Fibroblast of villous mesenchyme (primary cell): Measurements from ENCODE around the gene MIP. TPM values are rescaled to one million over a fixed set of nuclear protein-coding genes. Genes with fewer than 3 reads are reported as not detected.
"Not testable (repeated sequence)": the region's sequence is repeated elsewhere in the genome, so short reads cannot be mapped to it uniquely, and the experiment has no call there.

ENCODE experiments used
- DNase-seq: peaks from one replicate; pipeline ENCODE4 v3.0.0-alpha.2; 2010; ENCODE audit warnings: low read depth
- H3K4me3 ChIP-seq: 2 replicates; pipeline ENCODE4 v1.5.1; 2011; ENCODE audit warnings: low read depth, mild to moderate bottlenecking, low read length
- total RNA-seq: library from RNA; depleted of rRNA; stranded (reverse); fragments of >200 nt; gene quantifications from 2 replicates; pipeline ENCODE4 v1.2.3, GENCODE V29; 2012
- TF ChIP-seq, protein P1 (sequence below): IDR thresholded peaks from 2 replicates; pipeline ENCODE4 v1.5.1; 2012; ENCODE audit warnings: low read depth, mild to moderate bottlenecking, low read length; ENCODE audit not compliant: insufficient read depth

Gene MIP
- not detected in 2 replicates for total RNA-seq

DNA sequence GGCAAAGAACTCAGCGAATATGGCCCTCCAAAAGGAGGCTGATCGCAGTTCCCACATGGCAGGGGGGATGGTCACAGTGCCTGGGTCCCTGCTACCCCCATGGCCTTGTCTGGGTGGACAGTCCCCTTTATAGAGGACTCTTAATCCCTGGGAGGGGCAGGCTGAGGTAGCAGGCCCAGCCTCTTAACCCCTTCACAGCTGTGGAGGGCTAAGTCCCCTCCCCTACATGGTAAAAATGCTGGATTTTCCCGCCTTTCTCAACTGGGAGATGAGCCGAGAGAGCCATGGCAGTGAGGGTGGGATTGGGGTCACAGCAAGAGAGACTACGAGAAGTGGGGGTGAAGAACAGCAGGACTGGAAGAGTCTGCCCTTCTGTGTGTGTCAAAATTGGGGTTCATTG lies at the start of gene MIP:
MIP (minus strand) TSS at position 101 of the 400 bp plus-strand sequence; CDS start at position 57, 44 bp downstream.
- H3K4me3 ChIP-seq, result no peak within 1 kb of the TSS
- TF ChIP-seq, protein P1, sequence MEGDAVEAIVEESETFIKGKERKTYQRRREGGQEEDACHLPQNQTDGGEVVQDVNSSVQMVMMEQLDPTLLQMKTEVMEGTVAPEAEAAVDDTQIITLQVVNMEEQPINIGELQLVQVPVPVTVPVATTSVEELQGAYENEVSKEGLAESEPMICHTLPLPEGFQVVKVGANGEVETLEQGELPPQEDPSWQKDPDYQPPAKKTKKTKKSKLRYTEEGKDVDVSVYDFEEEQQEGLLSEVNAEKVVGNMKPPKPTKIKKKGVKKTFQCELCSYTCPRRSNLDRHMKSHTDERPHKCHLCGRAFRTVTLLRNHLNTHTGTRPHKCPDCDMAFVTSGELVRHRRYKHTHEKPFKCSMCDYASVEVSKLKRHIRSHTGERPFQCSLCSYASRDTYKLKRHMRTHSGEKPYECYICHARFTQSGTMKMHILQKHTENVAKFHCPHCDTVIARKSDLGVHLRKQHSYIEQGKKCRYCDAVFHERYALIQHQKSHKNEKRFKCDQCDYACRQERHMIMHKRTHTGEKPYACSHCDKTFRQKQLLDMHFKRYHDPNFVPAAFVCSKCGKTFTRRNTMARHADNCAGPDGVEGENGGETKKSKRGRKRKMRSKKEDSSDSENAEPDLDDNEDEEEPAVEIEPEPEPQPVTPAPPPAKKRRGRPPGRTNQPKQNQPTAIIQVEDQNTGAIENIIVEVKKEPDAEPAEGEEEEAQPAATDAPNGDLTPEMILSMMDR, result no peak
- no peak for DNase-seq

DNA sequence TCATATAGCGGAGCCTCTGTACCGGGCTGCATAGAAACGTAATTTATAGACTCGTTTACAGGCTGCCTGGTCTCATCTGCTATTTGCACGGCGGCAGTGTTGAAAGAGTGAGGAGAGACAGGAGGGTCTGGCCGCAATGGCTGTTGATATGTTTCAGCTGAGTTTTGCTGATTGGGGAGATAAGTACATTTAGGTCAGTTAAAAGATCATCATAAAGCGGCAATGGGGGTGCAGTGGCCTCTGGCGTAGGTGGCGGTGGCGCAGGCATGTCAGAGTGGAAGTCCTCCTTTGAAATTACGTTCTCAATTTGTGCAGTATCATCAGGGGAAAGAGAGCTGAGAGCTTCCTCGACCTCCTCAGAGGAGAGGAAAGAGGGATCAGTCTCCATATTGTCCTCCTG lies 45.4 kb upstream of the MIP start:
- DNase-seq, H3K4me3 ChIP-seq: not testable (repeated sequence)

DNA sequence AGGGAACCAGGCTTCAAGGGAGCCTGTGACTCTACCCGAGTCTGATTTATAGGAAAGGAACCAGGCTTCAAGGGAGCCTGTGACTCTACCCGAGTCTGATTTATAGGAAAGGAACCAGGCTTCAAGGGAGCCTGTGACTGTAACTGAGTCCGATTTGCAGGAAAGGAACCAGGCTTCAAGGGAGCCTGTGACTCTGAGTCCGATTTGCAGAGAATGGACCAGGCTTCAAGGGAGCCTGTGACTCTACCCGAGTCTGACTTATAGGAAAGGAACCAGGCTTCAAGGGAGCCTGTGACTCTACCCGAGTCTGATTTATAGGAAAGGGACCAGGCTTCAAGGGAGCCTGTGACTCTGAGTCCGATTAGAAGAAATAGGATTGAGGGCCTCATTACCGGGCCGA lies 45.0 kb upstream of the MIP start:
- not testable (repeated sequence) for H3K4me3 ChIP-seq, DNase-seq

DNA sequence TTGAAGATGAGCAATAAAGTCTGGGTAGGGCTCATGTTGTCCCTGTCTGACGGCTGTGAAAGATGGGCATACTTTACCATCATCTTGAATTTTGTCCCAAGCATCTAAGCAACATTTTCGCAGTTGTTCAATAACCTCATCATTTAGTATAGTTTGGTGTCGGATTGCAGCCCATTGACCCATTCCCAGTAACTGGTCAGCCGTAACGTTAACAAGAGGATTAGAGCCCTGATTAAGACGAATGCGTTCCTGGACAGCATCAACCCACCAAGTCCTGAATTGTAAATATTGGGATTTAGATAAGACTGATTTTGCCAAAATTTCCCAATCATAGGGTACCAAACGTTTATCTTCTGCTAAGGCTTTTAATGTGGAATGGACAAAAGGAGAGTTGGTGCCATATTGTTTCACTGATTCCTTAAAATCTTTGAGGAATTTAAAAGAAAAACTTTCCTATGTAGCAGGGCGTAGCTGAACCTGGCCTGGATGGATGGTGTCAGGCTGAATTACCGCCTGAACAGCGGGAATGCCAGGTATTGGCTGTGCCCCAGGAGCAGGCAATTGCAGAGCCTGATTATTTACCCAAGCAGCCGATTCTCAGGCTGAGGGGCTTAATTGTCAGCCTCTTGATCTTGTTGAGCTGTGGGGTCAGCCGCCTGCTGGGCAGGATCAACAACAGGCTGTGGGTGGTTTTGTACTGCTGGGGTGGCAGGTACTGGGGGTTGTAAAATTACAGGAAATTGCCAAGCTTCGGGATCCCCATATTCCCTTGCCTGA lies 43.9 kb upstream of the MIP start:
- peak; percentile 83 for DNase-seq
- not testable (repeated sequence) for H3K4me3 ChIP-seq

GRCh38 chr12:56496704-56497103 lies 42.2 kb upstream of the MIP start:
- not testable (repeated sequence) for H3K4me3 ChIP-seq
- TF ChIP-seq, protein P1, result peak; percentile 46
- peak; percentile 41 for DNase-seq

DNA sequence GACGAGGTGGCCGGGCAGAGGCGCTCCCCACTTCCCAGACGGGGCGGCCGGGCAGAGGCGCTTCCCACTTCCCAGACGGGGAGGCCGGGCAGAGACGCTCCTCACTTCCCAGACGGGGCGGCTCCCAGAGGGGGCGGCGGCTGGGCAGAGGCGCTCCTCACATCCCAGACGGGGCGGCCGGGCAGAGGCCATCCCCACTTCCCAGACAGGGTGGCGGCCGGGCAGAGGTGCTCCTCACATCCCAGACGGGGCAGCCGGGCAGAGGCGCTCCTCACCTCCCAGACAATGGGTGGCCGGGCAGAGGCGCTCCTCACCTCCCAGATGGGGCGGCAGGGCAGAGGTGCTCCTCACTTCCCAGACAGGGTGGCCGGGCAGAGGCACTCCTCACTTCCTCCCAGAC lies 40.0 kb upstream of the MIP start:
- DNase-seq, H3K4me3 ChIP-seq: not testable (repeated sequence)

DNA sequence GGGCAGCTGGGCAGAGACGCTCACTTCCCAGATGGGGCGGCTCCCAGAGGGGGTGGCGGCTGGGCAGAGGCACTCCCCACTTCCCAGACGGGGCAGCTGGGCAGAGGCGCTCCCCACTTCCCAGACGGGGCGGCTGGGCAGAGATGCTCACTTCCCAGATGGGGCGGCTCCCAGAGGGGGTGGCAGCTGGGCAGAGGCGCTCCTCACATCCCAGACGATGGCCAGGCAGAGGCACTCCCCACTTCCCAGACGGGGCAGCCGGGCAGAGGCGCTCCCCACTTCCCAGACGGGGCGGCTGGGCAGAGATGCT lies 39.6 kb upstream of the MIP start:
- not testable (repeated sequence) for H3K4me3 ChIP-seq, DNase-seq

DNA sequence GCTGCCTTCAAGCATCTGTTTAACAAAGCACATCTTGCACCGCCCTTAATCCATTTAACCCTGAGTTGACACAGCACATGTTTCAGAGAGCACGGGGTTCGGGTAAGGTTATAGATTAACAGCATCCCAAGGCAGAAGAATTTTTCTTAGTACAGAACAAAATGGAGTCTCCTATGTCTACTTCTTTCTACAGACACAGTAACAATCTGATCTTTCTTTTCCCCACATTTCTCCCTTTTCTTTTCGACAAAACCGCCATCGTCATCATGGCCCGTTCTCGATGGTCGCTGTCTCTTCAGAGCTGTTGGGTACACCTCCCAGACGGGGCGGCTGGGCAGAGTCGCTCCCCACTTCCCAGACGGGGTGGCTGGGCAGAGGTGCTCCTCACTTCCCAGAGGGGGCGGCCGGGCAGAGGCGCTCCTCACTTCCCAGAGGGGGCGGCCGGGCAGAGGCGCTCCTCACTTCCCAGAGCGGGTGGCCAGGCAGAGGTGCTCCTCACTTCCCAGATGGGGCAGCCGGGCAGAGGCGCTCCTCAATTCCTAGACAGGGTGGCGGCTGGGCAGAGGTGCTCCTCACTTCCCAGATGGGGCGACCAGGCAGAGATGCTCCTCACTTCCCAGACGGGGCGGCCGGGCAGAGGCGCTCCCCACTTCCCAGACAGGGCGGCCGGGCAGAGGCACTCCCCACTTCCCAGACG lies 39.1 kb upstream of the MIP start:
- H3K4me3 ChIP-seq, DNase-seq: not testable (repeated sequence)

- H3K4me3 ChIP-seq, result no peak overlapping the region
- TF ChIP-seq, protein P1, result no peak
- no peak for DNase-seq
Measured at GRCh38 chr12:56490360-56490759, 35.9 kb upstream of the MIP start.

- H3K4me3 ChIP-seq, result peak within 1 kb of the TSS; percentile 56
- TF ChIP-seq, protein P1, result no peak
- DNase-seq, result peak; percentile 68
Measured at GRCh38 chr12:56488041-56488955, 33.8 kb upstream of the MIP start, which contains the start of gene GLS2. TSS of gene GLS2 (minus strand) at chr12:56488161. CDS start at chr12:56488118, 43 bp downstream.
